Measurements from ENCODE around the gene TRABD2A.

The TRABD2A gene

DNA sequence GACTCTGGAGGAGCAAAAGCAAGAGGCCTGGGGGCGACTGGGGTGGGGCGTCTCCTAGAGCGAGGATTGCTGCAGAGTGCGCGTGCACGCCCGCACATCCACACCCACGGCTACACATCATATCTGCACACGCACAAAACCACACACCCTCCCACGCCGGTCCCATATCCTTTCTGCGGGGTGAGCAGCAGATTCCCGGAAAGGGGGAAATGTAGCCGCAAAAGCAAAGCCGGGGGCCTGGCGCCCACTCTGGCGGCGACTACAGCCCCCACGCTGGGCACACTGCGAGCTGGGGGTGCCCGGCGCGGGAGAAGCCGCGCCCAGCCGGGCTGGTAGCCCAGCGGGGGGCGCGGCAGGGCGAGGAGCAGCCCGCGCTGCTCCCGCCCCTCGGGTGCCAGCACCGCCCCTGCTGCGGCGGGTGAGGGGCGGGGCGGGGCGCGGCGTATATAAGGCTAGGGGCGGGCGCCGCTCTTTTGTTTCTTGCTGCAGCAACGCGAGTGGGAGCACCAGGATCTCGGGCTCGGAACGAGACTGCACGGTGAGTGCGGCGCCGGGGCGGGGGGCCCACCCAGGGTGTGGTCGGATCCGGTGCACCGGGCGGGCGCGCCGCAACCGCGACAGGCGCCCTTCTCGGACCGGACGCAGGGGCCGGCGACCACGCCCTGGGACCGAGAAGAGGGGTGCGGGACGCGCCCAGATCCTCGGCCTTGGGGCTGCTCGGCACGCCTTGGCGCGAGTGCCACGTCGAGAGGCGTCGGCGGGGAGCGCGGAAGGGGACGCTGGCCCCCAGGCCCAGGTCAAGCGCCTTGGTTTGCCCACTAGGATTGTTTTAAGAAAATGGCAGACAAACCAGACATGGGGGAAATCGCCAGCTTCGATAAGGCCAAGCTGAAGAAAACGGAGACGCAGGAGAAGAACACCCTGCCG, 24.6 kb upstream of the TRABD2A start, which contains the start of gene TMSB10:
TMSB10 (plus strand) TSS at position 476 of the 927 bp plus-strand sequence.
- in situ Hi-C loops (cut with HindIII; ENCODE audit: low sequenced_read_pairs) = loop anchor here (10.0 kb wide), 1 partner anchor 69 kb away; the partner anchor contains the start of gene KCMF1

DNA sequence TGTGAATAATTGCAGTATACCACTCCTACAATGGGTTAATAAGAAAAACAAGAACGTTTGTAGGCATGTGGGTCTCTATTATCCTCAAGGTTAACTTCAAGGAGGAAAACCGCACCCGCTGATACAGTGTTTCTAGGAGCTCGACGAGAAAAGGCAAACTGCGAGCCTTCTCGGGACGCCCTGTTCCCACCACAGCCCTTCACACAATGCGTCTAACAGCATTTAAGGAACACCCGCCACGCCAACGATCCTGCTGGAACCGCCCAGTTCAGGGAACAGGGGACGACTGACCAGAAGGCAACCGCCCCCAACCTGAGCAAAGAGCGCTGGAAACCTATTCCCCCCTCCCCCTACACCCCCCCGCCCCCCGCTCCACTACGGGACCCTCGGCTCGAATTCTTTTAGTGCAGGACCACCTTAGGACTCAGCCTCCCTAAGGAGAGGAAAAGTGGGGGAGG, 23.9 kb upstream of the TRABD2A start:
- in situ Hi-C loops (cut with HindIII; ENCODE audit: low sequenced_read_pairs) = loop anchor here (5.0 to 10.0 kb wide), 2 partner anchors 70 to 97 kb away; partner anchors contain the start of gene KCMF1

DNA sequence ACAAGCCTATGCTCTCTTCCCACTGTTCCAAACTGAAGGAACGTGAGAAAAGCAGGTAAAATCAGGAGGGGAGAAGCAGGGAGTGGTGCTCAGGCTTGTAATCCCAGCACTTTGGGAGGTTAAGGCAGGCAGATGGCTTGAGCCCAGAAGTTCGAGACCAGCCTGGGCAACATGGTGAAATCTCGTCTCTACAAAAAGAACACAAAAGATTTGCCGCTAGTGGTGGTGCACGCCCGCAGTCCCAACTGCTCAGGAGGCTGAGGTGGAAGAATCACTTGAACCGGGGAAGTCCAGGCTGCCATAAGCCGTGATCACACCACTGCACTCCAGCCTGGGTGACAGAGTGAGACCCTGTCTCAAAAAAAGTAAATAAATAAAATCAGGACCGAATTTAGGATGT, 23.3 kb upstream of the TRABD2A start:
- in situ Hi-C loops (cut with HindIII; ENCODE audit: low sequenced_read_pairs) = loop anchor here (5.0 to 10.0 kb wide), 2 partner anchors 71 to 97 kb away; partner anchors contain the start of gene KCMF1

DNA sequence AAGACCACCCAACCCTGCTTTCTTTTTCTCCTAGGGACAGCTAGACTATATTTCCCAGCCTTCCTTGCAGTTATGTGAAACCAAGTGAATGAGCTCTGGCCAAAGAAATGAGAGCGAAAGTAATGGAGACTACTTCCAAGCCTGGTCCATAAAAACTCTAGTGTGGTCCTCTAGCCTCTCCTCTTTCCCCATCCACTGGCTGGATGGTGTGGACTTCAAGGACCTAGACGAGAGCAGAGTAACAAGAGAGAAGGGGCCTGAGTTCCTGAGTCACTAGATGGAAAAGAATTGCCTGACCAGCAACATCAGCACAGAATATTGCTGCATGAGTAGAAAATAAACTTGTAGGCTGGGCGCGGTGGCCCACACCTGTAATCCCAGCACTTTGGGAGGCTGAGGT, 21.6 kb upstream of the TRABD2A start:
- in situ Hi-C loops (cut with HindIII; ENCODE audit: low sequenced_read_pairs) = loop anchor here (5.0 to 10.0 kb wide), 2 partner anchors 72 to 95 kb away; partner anchors contain the start of gene KCMF1

DNA sequence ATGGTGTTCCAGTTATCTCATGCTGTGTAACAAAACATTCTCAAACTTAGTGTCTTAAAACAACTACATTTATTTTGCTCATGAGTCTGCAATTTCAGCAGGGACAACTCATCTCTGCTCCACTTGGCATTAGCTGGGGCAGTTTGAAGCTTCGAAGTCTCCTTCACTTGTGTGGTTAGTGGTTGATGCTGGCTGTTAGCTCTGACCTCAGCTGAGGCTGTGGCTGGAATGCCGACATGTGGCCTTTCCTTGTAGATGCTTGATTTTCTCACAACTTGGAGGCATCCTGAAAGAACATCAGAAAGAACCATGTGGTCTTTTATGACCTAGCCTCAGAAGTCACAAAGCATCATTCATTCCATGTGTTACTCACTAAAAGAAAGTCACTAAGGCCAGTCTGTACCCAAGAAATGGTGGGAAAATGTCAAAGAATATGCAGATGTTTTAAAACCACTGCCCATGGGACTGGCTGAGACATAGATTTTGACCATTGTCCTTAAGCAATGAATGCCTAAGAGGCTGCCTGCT, 20.8 kb upstream of the TRABD2A start:
- in situ Hi-C loops (cut with HindIII; ENCODE audit: low sequenced_read_pairs) = loop anchor here (5.0 to 10.0 kb wide), 2 partner anchors 73 to 94 kb away; partner anchors contain the start of gene KCMF1

DNA sequence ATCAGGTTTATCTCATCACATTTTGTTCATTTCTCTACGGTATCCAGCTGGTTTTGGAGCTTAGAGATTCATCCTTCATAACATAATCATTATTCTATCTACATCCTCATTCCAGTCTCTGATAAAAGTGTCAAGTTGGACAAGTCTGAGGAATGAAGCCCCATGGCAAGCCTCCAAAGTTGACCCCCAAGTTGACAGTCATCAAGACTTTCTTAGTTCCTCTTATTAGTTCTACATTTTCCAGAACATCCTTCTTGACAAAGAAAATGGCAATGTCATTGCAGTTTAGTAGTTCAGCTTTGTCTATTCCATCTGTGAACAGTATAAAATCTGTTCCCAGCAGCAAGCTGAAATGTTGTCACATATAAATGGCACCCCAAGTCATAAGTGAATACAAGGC, 20.1 kb upstream of the TRABD2A start:
- in situ Hi-C loops (cut with HindIII; ENCODE audit: low sequenced_read_pairs) = loop anchor here (5.0 to 10.0 kb wide), 2 partner anchors 74 to 94 kb away; partner anchors contain the start of gene KCMF1

DNA sequence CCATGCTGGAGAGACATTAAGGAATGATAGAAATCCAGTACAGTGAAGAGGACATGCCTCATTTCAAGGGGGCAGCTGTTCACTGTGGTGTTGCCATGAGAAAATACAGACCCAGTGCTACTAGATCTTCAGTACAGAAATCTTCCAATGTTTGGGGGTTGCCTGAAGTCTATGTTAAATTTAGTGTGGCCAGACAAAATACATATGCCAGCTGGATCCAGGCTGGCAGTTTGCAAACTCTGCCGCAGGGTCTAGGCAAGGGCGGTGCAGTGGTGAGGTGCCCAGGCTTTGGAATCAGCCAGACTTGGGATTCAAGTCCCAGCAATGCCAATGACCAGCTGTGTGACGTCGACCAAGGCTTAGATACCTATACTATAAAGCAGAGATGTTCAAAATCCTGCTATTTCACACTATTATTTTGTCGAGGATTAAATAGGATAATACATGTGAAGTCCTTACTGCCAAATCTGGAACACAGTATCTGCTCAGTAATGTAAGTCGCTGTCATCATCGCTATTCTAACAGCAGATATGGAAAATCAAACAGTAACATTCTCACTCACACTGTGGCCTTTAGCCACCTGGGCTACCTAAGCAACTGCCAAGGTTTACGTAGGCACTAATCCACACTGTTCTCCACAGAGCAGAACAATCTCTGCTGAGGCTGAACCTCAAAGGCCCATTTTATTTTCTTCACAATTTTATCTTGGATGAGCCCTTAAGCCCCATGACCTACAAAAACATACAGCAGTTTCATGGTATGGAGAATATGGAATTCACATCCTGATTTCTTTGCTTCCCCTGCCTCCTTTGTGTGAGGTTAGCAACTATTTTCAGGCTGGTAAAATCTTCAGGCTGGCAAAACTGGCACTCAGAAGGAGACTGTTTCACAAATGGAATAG, 18.7 kb upstream of the TRABD2A start:
- in situ Hi-C loops (cut with HindIII; ENCODE audit: low sequenced_read_pairs) = loop anchor here (5.0 to 10.0 kb wide), 2 partner anchors 75 to 92 kb away; partner anchors contain the start of gene KCMF1

DNA sequence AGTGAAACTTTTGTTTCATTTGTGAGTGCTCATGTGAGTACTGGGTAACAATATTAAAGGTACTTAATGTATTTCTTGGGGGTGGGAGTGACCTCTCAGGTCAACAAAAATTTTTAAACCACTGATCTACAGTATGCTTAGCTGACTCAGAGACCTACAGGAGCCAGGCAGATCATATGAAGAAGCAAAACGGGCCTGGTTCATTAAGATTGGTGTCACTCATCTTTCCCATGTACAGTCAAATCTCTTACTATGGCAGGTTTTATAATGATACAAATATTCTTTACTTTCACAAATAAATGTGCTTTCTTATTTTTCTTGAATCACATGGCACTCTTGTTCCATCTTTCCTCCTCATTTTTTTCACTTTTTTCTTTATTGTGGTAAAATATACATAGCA, 16.9 kb upstream of the TRABD2A start:
- in situ Hi-C loops (cut with HindIII; ENCODE audit: low sequenced_read_pairs) = no loop called here

DNA sequence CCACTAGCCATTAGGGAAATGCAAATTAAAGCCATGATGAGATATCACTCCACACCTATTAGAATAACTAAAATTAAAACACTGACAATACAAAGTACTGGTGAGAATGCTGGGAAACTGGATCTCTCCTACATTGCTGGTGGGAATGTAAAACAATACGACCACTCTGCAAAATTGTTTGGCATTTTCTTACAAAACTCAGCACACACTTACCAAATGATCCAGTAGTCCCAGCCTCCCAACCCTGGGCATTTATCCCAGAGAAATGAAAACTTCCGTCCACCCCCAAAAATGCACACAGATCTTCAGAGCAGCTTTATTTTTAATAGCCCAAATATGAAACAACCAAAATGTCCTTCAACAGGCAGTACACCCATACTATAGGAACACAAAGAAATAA, 15.7 kb upstream of the TRABD2A start:
- in situ Hi-C loops (cut with HindIII; ENCODE audit: low sequenced_read_pairs) = no loop called here

DNA sequence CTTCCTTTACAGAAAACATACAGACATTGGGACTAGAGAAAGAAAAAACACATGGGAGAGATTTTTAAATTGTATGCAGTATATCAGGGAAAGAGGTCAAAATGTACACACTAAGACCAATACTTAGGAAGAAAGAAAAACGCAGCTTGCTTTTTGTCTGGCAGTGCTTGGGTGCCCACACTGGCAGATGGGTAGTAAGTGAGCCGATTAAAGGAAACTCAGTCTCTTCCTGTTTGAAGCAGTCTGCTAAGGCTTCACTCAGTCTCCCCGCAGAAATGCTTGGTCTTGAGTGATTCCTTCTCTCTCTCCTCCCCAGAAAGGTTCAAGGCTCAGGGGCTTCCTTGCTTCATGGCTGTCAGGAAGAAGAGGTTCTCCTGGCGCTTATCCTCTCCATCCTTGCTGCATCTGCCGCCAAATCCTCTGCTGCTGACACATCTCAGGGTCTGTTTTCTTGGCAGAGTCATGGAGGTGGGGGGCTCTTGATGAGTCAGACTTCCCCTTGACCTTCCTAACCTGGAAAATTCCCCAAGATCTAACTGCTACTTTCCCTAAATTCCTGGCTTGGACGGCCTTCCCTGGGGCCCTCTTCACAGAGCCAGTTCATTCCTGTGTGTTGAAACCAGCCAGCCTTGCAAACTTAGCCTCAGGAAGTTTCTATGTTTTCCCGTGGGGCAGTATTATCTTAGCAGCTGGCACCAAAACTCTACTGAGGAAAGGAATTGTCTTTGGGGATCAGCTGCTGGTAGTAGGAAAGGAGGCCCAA, 14.1 kb upstream of the TRABD2A start:
- in situ Hi-C loops (cut with HindIII; ENCODE audit: low sequenced_read_pairs) = no loop called here

DNA sequence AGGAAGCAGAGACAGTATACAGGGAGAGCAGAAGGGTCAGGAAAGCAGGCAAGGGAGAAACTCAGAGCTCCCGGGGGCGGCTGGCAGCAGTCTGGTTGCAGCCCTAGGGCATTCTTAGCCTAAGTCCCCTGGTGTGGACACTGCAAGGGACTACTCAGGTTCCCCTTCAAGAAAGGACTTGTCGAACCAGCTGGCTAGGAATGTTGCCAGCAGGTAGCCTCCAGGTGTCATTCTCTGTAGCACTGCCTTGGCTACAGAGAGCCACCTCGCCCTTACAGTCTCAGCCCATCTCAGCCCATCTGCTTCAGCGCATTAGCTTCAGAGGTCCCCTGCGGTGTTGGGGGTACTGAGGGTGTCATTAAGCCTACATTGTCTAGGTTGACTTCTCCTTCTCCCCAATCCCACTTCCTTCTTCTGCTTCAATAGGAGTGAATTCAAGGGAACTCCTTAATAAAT, 13.3 kb upstream of the TRABD2A start:
- in situ Hi-C loops (cut with HindIII; ENCODE audit: low sequenced_read_pairs) = no loop called here

DNA sequence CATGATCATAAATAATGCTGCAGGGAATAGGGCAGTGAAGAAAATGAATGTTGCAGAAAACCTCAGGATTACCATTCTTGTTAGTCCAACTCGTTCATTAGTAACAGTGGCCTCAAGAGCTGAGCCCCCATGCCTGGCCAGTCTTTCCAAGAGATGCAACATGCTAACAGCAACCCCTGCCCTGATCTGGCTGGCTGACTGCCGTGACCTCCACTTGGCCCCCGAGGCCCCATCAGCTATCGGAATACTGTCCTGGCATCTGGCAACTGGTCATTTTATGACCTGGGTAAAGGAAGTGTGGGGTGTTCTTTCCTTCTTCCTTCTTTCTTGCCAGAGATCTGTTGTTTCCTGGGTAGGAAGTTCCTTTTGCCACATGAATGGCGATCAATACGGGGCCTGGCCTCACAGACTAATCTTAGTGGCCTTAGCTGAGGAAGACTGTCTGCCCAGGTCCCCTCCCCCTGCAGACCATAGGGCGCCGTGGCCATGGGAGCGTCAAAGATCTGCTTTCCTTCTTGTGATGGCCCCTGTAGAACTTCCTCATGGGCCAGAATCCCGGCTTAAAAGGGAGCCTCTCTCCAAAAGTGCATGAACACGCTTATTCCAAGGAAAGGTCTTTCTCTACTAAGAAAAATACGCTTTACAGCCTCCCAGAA, 10.6 kb upstream of the TRABD2A start:
- in situ Hi-C loops (cut with HindIII; ENCODE audit: low sequenced_read_pairs) = no loop called here

DNA sequence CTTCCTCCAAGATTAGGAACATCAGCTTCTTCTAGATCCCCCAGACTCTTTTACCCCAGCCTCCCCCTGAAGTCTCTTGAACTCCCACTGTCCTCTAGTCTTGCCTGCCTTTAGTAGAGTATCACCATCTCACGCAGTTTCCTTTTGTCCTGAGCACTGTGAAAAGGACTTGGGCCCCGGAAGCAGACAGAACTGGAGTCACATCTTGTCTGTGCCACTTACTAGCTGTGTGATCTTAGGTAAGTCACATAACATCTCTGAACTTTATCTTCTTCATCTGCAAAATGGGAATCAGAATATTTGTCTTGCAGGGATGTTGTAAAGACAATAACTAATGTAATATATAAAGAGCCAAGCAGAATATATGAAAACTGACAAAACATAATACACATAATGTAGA, 8.4 kb upstream of the TRABD2A start:
- in situ Hi-C loops (cut with HindIII; ENCODE audit: low sequenced_read_pairs) = no loop called here

DNA sequence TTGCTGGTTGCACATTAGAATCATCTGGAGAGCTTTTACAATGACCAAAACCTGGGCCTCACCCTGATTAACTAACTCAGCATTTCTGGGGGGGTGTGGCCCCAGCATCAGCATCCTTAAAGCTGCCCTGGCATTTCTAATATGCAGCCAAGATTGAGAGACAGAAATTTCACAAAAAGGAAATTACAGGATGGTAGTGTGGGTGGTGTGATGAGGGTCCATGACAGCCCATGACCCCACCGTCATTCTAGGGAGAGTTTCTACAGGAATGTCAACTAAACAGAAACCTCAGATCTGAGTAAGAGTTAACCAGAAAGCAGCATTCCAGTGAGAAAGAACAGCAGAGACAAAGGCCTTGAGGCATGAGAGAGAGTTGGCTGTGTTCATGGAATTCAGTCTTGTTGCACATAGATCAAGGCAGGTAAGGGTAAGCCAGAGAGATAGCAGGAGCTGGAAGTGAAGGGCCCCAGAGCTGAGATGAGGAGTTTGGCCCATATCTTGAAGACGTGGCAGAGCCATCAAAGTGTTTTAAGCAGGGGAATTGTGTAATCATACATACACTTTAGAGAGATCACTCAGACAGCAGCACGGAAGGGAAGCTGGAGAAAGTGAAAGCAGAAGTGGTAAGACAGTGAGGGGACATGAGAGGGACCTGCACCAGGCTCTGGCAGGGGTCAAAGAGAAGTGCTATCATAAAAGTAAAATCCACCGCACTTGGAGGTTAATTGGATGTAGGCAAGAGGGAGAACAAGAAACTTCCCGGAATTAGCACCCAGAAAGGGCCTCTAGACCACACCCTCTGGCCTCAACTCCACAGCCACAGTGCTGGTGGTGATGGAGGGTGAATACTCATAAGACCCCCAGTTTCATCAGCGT, 7.8 kb upstream of the TRABD2A start:
- in situ Hi-C loops (cut with HindIII; ENCODE audit: low sequenced_read_pairs) = no loop called here

DNA sequence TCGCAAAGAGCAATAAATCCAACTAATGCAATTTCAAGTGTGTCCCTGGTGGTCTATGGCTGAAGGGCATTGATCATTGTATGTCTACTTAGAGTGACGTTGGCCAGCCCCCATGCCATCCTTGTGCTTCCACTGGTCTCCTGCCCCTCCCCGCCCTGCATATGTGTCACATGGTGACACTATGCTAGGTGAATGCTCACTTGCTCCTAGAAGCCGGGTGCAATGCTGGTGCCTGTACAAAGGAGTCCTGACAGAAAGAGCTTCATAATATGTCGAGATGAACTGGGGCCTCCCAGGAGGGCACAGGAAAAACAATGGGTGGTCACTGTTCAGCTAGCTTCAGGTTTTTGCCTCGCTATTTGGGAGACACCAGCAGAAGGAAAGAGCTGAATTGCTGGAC, 5.9 kb upstream of the TRABD2A start:
- in situ Hi-C loops (cut with HindIII; ENCODE audit: low sequenced_read_pairs) = no loop called here

DNA sequence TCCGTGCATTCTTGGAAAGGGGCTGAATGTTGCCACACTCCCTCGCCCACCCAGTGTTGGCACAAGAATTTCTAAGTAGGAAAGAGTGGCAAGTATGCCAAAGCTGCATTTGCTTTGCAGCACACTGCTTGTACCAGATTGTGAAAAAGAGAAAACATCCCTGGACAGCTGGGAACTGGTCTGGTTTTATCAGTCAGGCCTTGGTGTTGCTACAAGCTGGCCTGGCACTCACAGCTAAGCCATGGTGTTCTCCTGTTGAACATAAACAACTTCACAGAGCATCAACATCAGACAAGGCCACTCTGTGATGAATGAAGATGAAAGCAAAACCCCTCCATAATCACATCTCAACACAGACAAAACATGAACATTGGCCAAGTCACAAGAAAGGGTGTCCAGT, 4.2 kb upstream of the TRABD2A start:
- in situ Hi-C loops (cut with HindIII; ENCODE audit: low sequenced_read_pairs) = no loop called here

DNA sequence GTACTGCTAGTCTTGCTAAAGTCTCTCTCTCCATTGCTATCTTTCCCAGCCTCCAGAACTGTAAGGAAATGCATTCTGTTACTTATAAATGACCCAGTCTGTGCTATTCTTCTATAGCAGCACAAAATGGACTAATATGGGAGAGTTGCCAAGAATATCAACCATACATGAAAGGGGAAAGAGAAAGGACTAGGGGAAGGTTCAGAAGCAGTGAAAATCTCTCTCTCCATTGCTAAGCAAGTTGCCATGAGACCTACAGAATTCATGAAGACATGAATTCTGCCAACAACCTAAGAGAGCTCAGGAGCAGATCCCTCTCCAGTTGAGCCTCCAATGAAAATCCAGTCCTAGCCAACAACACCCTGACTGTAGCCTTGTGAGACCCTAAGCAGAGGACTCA, 3.6 kb upstream of the TRABD2A start:
- in situ Hi-C loops (cut with HindIII; ENCODE audit: low sequenced_read_pairs) = no loop called here

DNA sequence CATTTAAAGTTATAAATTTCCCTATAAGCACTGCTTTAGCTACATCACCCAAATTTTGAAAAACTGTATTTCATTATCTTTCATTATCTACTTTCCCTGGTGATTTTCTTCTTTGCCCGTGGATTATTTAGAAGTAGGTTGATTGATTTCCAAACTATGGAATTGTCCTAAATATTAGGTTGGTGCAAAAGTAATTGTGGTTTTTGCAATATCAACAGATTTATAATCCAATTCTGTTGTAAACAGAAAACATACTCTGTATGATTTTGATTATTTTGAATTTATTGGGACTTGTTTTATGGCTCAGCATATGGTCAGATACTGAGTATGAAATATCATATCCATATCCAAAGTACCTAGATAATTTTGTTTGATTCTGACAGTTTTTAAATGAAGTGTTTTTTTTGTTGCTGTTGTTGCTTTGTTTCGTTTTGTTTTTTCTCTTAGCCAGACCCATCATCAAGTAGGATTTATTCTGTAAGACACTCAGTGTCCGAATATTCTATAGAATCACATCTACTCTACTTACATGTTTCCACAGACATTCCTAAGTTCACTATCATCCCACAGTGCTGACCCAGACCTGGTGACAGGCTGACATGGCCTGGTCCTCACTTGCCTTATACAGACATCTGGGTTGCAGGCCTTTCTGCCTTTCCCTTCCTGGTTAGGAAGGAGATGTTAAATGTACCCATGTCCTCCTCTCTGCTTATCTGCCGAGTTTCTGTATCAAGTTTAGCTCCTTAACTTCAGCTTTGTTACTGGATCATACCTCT, 2.1 kb upstream of the TRABD2A start:
- in situ Hi-C loops (cut with HindIII; ENCODE audit: low sequenced_read_pairs) = no loop called here
